Hindlimb muscle (tissue), 1 donor: ENCODE results near the gene HPCA. TPM values are rescaled to one million over a fixed set of nuclear protein-coding genes. Genes with fewer than 3 reads are reported as not detected.

Experiments used
- DNase-seq: peaks from one replicate; pipeline ENCODE4 v3.0.0-alpha.2; 2013
- polyA plus RNA-seq: library from polyadenylated mRNA; unstranded; fragments of 120-200 nt; gene quantifications from one replicate; pipeline ENCODE4 v1.2.1, GENCODE V29; 2013; ENCODE audit not compliant: insufficient read length

HPCA gene
- polyA plus RNA-seq, 1 donor: 0.92 TPM

GRCh38 chr1:32871364-32872191, 14.7 kb upstream of the HPCA start:
- peak; percentile 68 for DNase-seq

- peak; percentile 40 for DNase-seq
Measured at GRCh38 chr1:32872192-32872460, 14.2 kb upstream of the HPCA start.

GRCh38 chr1:32873484-32873883, 12.8 kb upstream of the HPCA start:
- DNase-seq: no peak

GRCh38 chr1:32874860-32875752, 11.2 kb upstream of the HPCA start:
- DNase-seq: no peak

- DNase-seq: no peak
Measured at GRCh38 chr1:32876341-32877210, 9.7 kb upstream of the HPCA start.

- DNase-seq: no peak
Measured at GRCh38 chr1:32877211-32878110, 8.8 kb upstream of the HPCA start.

- DNase-seq: no peak
Measured at GRCh38 chr1:32878183-32878582, 8.1 kb upstream of the HPCA start.

- no peak for DNase-seq
Measured at GRCh38 chr1:32878637-32879041, 7.7 kb upstream of the HPCA start.

GRCh38 chr1:32881291-32881690, 5.0 kb upstream of the HPCA start:
- DNase-seq: no peak

GRCh38 chr1:32881871-32882850, 4.1 kb upstream of the HPCA start:
- DNase-seq: no peak

- DNase-seq: no peak
Measured at GRCh38 chr1:32883338-32884031, 2.8 kb upstream of the HPCA start.

GRCh38 chr1:32884032-32884372, 2.3 kb upstream of the HPCA start:
- DNase-seq: no peak

- no peak for DNase-seq
Measured at GRCh38 chr1:32884726-32885125, 1.6 kb upstream of the HPCA start.

GRCh38 chr1:32885676-32886003, 651 bp upstream of the HPCA start:
- no peak for DNase-seq

GRCh38 chr1:32886828-32887414, 630 bp downstream of the HPCA start:
- DNase-seq: no peak

GRCh38 chr1:32887623-32888022, 1.3 kb downstream of the HPCA start:
- DNase-seq: no peak

- DNase-seq: no peak
Measured at GRCh38 chr1:32888134-32888533, 1.8 kb downstream of the HPCA start.

- no peak for DNase-seq
Measured at GRCh38 chr1:32888677-32889420, 2.6 kb downstream of the HPCA start.

- no peak for DNase-seq
Measured at GRCh38 chr1:32889731-32890278, 3.5 kb downstream of the HPCA start.
